OCI-M2 (cell line): ENCODE results near the gene TMEM37.
A peak's percentile ranks its signal among the peaks of the same experiment; 100 is the strongest.
"Not testable (repeated sequence)": the region's sequence is repeated elsewhere in the genome, so short reads cannot be mapped to it uniquely, and the experiment has no call there.

Experiments
- DNase-seq: peaks from one replicate; lab custom pipeline; 2025; ENCODE audit not compliant: unreplicated experiment; lab: John Stamatoyannopoulos, UW

The TMEM37 gene

DNA sequence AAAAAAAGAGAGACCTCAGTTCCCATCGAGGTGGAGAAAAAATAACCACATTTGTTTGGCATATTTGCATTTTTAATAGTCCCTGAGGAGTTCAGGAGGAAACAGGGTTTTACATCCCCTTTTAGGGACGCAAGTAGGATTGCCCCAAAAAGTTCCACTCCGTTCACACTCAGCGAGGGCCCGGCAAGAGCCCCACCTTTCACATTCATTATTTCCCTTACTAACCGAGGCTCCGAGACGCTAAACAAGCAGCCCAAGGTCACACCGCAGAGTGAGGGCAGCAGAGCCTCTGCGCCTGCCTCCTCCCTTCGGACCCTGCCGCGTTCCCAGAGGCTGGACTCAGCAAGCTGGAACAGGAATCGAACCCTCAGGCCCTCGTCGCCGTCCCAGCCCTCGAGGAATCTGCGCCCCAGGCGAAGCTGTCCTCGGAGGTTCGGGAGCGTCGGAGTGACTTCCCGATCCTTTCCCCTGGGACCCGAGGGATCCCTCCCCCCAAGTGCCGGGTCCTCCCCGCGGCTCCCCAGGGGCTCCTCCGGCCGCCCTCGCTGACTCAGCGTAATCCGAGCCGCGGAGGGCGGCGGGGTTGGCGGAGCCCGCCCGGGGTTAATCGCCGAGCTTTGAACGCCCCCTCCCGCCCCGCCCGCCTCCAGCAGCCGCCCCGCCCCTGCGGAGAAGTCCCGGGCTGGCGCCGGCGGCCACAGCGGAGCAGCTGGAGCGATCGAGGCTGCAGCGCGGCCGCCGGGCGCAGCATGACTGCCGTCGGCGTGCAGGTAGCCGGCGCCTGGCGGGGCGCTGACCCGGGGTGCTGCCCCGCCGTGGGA, at the start of gene TMEM37:
TSS of gene TMEM37 (plus strand) at position 700 of the 821 bp plus-strand sequence. CDS start at position 750, 50 bp downstream.
- DNase-seq = peak; percentile 9

DNA sequence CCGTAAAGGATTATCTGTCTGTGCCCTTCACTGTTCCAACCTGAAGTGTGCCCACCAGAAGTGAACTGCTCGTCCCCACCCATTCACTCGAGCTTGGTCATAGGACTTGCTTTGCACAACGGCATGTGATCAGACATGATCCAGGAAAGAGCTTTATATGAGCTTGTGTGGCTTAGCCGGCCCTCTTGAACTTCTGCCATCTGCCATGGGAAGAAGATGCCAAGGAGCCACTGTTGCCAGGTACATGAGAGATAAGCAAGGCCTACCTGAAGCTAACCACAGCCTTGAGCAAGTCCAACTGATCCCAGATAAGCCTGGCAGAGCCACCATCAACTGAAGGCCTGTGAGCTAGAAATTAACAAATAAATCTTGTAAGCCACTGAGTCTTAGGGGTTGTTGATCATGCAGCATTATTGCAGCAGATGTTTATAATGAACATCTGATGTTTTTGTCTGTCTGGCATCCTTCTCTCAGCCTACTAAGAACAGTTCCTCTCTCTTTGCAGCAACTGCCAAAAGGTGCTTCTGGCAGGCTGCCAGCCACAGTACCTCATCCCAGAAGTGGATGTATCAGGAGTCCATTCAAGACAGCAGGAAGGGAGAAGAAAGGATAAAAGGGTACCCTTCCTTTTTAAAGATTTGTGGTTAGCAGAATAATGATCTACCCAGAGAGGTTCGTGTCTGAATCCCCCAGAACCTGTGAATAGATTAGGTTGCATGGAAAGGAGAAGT, 48.1 kb upstream of the TMEM37 start:
- DNase-seq = no peak

GRCh38 chr2:119384971-119385370, 46.7 kb upstream of the TMEM37 start:
- no peak for DNase-seq

DNA sequence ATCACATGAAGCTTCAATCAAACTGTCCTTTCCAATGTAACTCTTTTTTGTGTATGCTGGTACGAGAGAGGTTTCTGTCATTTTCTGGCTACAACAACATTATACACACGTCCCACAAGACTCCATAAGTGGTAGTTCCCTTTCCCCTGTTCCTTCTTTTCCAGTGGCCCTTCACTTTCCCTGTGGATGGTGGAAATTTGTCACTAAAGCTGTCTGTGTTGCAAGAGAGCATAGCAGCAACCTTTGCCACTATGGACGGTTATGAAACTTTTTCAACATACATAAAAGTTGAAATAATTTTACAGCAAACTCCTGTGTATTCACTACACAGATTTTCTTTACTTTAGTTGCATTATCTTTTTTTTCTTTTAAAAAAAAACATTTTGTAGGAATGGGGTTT, 46.2 kb upstream of the TMEM37 start:
- no peak for DNase-seq

DNA sequence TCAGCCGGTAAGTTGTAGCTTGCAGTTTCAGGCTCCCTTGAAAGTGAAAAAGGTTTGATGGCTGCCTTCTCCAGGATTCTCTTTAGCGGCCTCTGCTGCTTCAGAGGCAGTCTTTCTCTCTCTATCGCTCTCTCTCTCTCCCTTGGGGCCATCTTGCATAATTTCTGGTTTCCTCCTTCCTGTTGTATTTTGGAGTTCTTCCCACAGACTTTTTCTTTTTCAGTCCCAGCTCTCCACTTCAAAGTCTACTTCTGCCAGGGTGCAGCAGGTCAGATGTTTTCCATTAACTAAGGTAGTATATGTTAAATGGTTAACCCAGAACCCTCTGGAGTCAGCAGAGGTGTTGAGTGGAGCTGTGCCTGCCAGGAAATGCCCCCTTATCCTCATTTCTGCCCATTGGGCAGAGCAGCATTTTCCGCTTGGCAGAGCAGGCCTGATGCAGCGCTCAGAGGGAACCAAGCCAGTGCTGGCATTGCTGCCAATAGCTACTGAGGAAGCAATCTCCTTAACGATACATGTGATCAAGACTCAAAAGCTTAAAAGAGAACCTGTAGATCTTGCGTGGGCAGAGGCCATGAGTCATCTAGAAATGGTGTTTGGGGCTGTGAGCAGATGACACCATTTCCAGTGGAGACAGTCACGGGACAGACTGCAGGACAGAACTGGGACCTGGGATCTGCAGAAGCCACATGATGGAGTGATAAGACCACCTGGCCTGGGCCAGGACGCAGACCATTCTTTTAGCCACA, 44.1 kb upstream of the TMEM37 start:
- DNase-seq = no peak

GRCh38 chr2:119389615-119390306, 41.9 kb upstream of the TMEM37 start:
- DNase-seq = no peak

DNA sequence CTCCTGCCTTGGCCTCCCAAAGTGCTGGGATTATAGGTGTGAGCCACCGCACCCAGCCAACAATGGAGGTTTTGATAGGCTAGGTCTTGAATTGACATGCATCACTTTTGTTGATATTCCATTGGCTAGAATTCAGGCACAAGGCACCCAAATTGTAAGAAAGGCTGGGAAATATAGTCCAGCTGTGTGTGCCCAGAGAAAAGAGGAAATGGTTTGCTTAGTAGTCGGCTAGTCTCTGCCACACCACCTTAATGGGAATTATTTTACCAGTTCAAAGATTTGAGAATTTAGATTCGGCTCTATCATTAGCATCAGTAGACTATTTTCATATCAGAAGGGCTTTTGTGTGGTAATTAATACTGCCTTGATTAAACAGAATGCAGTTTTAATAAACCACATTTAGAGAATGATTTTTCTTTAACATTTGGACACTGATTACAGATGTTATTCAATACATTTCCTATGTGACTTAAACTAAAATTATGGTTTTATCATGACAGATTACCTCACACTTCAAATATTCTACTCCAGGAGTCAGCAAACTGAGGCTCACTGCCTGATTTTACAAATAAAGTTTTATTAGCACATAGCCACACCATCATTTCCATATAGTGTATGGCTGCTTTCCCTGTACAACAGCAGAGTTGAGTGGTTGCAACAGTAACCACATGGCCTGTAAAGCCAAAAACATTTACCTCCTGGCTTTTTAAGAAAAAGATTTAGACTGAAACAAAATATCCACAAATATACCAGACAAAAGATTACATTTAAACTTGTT, 37.5 kb upstream of the TMEM37 start:
- DNase-seq = no peak

- no peak for DNase-seq
Observed at GRCh38 chr2:119397196-119397595, 34.5 kb upstream of the TMEM37 start.

- no peak for DNase-seq
Observed at GRCh38 chr2:119402106-119402505, 29.5 kb upstream of the TMEM37 start.

DNA sequence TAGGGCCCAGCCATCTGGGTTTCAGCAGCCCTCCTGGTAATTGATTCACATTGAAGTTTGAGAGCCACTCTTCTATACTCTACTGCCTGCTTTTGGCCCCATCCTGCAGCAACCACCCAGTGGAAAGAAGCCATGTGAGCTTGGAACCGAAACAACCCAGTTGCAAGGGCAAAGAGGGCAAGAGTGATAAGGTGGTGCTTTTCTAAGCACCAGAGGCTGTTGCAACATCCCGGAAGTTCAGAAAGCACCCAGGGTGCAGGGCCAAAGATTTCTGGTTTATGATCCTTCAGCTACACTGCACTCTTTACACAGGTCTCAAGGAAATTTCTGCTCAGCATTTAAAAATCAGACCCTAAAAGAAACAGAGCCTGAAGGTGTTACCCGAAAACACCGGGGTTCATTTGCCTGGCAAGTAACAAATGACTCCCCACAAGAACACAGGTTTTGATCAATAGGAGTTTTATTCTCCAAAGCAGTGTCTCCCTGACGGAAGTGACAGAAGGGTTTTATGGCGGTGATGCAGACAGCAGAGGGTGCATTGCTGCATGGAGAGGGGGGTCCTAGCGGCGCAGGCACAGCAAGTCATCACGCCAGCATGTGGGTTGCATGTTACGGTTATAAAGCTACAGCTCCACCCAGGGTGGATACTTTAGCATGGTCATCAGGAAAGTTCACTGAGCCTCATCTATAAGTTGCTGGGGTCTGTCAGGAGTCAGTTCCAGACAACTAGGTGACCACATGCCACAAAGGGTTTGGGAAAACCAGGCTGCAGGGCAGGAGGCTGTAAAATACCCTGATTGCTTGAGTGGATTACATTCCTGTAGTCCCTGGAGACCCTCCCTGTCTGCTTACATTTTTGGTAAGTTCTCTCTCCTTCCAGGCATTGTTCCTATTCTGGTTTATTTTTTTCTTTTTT, 28.8 kb upstream of the TMEM37 start:
- no peak for DNase-seq

- not testable (repeated sequence) for DNase-seq
Observed at GRCh38 chr2:119403618-119404017, 28.0 kb upstream of the TMEM37 start.

GRCh38 chr2:119405151-119405550, 26.5 kb upstream of the TMEM37 start:
- no peak for DNase-seq

DNA sequence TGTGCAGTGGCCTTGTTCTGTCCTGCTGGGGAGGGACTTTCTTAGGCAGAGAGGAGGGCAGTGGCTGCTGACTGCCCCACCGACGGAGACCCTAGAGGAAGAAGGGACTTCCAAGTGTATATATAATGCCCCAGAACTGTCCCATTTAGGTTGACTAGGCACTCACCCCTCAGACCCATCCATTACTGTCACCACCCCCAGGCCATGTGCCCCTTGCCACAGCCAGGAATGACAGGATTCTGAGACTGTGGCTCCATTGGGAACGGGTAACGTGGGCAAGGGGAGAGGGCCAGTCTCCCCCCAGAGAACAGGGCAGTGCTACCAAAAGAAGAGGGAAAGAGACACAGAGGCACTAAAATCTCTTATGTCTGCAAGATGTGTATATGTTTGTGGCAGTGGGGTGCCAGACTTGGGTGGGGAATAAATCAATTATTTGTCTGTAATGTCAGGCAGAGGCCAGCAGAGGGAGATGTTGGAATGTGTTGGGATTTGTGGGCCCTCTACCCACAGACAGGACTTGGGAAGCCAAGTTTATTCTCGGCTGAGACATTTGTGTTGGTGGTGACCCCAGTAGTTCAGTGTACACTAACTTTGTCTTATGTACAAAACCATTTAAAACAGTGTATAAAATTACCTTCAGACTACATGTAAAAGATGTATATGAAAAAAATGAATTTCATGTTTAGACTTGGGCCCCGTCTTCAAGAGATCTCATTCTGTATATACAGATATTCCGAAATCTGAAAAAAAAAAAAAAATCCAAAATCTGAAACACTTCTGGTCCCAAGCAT, 24.0 kb upstream of the TMEM37 start:
- no peak for DNase-seq

DNA sequence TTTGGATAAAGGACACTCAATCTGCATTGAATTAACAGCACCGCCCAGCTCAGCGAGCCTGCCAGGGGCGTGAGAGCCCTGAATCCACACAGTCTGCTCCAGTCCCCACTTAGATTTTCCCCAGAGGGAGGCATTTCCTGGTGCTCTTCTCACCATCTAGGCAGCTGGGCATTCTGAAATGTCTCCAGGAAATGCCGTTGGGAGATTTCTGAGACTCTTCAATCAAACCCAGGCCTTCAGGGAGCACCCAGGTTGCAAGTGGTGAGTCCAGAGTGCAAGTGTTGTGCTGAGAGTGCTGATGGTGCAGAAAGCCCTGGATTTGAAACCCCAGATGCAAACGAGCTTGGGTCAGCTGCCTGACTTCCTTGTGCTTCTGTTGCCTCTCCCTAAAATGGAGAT, 23.4 kb upstream of the TMEM37 start:
- DNase-seq = no peak

DNA sequence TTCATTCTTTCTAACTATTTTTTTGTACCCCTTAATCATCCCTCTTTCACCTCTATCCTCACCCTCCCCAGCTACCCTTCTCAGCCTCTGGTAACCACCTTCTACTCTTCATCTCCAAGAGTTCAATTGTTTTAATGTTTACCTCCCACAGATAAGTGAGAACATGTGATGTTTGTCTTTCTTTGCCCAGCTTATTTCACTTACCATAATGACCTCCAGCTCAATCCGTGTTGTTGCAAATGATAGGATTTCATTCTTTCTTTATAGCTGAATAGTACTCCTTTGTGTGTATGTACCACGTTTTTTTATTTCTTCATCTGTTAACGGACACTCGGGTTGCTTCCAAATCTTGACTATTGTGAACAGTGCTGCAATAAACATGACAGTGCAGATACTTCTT, 22.1 kb upstream of the TMEM37 start:
- no peak for DNase-seq

GRCh38 chr2:119414894-119415293, 16.8 kb upstream of the TMEM37 start:
- DNase-seq = no peak

GRCh38 chr2:119415630-119416029, 16.0 kb upstream of the TMEM37 start:
- DNase-seq = no peak

DNA sequence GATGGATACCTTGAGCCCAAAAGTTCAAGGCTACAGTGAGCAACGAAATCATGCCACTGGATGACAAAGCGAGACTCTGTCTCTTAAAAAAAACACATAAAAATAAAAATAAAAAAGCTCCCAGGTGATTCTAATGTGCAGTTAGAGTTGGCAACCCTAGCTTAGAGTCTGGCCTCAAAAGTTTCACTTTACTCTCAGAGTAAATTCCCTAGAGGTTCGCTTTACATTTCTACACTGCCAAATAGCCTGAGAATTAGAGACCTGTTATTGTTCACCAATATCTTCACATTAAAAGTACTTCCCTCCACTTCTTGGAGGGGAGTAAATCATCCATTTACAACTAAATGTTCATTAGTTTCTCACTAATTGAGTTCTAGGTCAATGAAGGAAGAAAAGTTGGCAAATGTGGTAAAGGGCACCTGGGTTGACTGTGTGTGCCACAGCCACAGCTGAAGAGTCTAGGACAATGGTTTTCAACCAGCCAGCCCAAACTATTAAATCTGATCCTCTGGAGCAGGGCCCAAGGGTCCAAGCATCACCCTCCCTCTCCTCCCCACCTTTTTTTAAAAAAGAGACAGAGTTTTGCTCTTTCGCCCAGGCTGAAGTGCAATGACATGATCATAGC, 15.2 kb upstream of the TMEM37 start:
- no peak for DNase-seq
